ENCODE measurements around the gene HOXA6.

The HOXA6 gene

DNA sequence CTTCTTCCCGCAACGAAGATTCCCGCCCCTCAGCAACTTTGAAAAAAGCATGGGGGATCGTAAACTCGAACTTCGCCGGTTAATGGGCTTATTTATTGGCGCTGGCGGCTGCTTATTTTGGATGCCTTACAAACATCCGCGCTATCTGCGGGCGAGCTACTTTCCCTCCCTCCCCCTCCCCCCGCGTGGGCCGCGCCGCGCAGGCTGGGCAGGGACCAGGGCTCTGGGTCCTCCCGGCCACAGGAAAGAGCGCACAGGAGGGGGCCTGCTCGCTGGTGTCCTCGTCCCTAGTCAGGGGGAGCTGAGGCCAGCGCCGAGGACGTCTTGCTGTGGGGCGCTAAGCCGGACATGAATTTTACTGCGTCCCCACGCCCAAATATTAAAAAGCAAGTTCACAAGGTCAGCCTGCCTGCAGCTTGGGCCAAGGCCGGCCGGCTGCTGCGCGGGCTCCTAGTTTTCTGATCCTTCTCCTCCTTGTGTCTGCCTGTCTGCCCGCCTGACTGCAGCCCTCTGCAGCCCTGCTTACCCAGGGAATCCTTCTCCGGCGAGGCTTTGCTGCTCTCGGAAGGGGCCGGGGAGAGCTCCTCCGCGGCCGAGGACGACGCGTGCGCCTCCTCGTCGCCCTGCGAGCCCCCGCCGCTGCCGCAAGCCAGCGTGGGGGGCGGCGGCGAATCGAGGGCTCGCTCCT lies 25.4 kb upstream of the HOXA6 start:
- peak; percentile 69 for DNase-seq (ENCODE audit: low spot score)

DNA sequence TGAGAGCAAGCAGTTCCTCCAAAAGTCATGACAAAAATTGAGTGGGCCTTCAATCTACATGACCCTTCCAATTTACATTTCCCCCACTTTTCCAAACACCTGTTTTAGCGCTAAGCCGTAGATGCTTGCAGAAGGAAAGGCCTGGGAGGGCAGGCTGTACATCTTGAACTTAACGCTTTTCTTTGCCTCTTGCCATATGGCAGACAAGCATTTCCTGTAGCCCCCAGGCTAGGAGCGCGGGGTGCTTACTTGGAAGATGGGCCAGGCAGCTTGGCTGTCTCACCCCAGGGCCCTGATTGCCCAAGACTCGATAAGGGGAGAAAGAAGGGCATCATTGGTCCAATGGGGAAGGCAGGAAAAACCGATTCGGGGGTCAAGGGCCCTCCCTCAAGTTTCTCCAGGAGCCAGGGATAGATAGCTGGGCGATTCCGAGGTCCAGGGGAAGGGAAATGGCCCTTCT lies 24.8 kb upstream of the HOXA6 start:
- peak; percentile 64 for DNase-seq (ENCODE audit: low spot score)

GRCh38 chr7:27171637-27172314 lies 24.2 kb upstream of the HOXA6 start:
- peak; percentile 77 for DNase-seq (ENCODE audit: low spot score)

- peak; percentile 58 for DNase-seq (ENCODE audit: low spot score)
Observed at GRCh38 chr7:27171325-27171636, 23.7 kb upstream of the HOXA6 start.

GRCh38 chr7:27170426-27171324 lies 23.1 kb upstream of the HOXA6 start:
- peak; percentile 68 for DNase-seq (ENCODE audit: low spot score)

DNA sequence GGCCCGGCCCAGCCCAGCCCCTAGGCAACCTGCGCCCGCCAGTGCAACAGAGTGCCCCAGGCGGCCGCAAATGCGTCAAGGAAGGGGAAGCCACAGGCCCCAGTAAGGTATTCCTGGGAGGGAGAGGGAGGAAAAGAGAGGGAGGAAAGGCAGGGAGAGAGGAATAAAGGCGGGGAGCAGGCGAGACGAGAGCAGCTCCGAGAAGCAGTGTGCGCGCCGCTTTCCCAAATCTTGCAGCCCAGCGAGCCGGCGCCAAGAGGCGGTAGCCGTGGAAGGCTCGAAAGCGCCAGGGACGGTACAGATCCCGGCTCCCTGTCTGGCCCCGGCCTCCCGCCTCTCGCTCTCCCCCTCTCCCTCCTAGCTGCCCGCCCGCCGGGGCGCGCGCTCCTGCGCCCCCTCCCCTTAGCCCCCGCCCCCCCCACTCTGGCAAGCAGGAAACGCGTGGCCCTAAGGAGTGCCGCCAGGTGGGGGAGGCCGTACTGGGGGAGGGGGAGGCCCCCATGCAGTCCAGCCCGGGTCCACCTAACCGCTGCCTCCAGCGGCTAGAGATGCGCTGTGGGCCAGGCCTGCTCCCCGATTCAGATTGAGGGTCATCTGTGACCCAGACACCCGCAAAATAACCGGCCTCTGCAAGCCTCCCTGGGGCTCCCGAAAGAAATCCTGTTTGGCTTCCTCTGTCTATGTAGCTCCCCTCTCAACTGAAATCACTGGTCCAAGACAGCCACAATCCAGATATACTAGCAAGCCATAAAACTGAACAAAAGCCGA lies 22.3 kb upstream of the HOXA6 start:
- DNase-seq (ENCODE audit: low spot score), result peak; percentile 77

DNA sequence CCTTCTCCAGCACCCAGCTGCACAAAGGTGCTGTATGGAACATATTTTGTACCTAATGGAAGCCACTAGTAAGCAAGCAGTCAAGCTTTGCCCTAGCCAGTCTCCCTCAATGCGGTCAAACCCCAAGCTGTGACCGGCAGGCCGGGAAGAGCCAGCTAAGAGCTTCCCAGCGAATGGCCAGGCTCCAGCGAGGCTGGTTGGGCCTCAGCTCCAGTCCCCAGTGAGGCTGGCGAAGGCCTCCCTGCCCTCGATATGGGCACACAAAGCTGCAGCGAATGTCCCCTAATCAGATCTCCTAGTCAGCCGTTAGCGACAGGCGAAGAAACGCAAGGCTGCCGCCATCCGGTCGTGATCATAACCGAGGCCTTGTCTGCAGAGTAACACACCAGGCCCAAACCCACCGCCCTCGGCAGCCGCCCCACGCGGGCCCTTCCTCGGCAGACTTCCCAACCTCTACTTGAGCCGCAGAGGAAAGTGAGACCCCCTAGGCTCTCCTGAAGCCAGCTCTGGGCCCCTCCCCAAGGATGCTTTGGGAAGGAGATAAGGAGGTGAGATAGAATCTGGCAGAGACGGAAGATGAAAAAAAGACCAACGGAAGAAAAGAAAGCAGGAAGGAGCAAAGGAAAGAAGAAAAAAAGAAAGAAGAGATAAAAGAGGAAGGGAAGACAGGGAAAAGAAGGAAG lies 20.8 kb upstream of the HOXA6 start:
- DNase-seq (ENCODE audit: low spot score), result peak; percentile 89

GRCh38 chr7:27167916-27168264 lies 20.3 kb upstream of the HOXA6 start:
- DNase-seq (ENCODE audit: low spot score), result peak; percentile 52

- DNase-seq (ENCODE audit: low spot score), result peak; percentile 77
Observed at GRCh38 chr7:27166531-27167505, 19.2 kb upstream of the HOXA6 start.

DNA sequence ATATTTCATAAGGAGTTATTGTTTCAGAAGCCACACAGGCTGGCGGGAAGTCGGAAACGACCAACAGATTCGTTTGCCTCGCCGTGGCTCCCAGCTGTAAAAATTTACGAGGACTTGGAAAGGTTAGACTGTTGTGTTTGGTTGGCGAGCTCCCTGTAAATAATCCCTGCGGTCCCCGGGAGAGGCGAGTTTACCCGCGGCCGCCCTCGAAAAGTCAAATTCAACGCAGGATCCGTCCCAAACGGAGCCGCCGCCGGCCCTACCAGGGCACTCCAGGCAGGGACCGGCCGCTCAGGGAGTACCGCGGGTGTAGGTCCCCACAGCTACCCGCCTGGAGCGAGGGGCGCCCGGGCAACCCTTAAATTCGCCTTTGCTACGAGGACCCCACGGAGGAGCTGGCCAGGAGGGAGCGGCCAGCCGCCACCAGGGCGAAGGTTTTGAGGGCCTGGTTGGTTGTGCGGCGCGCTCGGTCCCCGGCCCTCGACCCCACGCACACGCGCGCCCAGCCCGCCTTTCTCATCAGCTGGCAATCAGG lies 18.5 kb upstream of the HOXA6 start:
- peak; percentile 61 for DNase-seq (ENCODE audit: low spot score)

- peak; percentile 98 for DNase-seq (ENCODE audit: low spot score)
Observed at GRCh38 chr7:27165089-27165995, 17.8 kb upstream of the HOXA6 start, which contains the start of gene HOXA9. Gene HOXA9, minus strand, starts transcription at chr7:27165537. Its CDS starts 80 bp downstream, at chr7:27165457.

- peak; percentile 54 for DNase-seq (ENCODE audit: low spot score)
Observed at GRCh38 chr7:27164367-27165088, 17.0 kb upstream of the HOXA6 start.

- peak; percentile 36 for DNase-seq (ENCODE audit: low spot score)
Observed at GRCh38 chr7:27164045-27164366, 16.4 kb upstream of the HOXA6 start.

DNA sequence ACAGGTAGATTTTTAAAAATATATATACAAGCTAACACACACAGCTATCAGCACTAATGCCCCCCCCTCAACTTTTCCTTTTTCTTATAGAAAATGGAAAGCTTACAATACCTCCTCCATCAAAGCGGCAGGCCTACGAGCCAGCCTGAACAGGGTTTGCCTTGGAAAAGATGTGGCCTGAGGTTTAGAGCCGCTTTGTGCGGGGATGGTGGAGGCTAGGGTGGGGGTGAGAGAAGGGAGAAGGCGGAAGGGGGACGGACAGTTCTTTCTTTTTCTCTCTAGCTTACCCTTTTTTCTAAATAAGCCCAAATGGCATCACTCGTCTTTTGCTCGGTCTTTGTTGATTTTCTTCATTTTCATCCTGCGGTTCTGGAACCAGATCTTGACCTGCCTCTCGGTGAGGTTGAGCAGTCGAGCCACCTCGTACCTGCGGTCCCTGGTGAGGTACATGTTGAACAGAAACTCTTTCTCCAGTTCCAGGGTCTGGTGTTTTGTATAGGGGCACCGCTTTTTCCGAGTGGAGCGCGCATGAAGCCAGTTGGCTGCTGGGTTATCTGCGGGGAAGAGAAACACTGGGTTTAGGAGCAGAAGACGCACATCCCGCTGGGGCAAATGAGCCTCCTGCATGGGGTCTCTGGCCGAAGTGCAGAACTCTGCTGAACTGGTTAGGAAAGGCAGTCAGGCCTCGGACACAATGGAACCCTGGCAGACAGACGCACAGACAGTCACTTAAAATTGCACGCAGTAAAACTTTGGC lies 15.9 kb upstream of the HOXA6 start:
- peak; percentile 17 for DNase-seq (ENCODE audit: low spot score)

DNA sequence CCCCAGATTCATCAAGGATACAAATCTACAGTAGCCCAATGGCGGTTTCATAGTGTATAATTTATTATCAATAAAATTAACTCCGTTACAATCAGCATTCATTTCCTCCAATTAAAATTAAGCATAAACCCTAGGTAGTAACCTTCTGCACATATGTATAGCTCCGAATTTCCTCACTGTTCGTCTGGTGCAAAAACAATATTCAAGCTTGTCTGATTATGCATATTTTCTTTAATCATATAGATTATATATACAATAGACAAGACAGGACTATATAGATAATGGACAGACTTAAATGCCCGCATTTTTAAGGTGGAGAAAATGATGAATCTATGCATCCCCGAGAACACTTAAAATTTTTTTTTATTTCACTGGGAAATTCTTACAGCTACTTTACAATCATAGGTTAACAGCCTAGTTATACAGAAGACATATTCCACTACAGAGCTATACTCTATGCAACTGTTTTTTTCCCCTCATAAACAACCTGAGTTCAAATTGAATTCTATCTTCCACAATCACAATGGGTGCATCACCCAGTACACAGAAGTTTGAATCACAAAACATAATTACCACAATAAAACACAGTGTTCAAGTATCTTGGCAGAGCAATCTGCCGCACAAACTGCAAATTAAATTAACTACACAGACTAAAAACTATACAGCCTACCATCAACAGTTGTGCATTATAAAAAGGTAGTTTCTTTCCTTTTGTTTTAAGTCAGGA lies 15.2 kb upstream of the HOXA6 start:
- peak; percentile 46 for DNase-seq (ENCODE audit: low spot score)

DNA sequence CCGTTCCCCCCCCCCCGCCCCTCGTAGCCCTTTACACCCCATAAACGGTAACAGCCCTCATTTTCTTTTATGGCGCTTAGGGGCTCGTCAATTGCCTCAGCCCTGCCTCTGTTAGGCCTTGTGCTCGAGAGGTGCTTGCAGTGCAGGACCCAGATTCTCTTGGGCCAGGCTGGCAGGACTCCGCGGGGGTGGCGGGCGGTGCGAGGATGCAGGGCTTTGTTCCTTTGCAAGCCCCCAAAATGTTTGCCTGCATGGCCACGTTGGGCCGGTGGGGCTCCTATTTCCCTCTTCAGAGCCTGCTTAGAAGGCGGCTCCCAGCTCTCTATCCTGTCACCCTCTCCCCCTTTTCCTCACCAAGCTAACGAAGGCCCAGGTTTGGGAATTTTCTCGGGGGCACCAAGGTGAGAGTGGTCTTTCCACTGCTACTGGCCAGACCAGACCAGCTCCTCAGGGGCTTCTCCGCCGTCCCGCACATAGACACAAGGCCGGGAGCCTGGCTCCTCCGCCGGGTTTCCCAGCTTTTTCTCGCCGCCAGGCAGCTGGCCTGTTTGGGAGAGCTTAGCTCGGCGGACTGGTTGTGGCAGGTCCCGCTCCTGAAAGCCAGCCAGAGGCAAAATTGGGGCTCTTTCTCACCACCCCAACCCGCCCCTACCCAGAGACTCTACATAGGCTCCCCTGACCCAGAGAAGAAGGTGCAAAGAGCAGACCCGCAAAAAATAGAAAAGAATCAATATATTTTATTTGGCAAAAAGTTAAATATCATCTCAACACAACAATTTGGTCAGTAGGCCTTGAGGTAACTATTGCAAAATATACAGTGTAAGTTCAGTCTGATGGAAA lies 14.4 kb upstream of the HOXA6 start:
- peak; percentile 54 for DNase-seq (ENCODE audit: low spot score)

All from SW480 (cell line).